OCI-LY1 (cell line): ENCODE measurements around the gene ADAM12.

Experiments
- H2AFZ ChIP-seq: fragments of 200-600 bp; sonication (generic), shearing (Covaris generic); 2 replicates; pipeline ENCODE4 v1.6.0; 2014; ENCODE audit warnings: antibody characterized with exemption, mild to moderate bottlenecking, low read length
- H3F3A ChIP-seq: fragments of 200-600 bp; sonication (generic), shearing (Covaris generic); 2 replicates; pipeline ENCODE4 v1.6.0; 2014; ENCODE audit warnings: mild to moderate bottlenecking, antibody characterized with exemption, low read length, moderate library complexity; ENCODE audit not compliant: insufficient read depth
- H3K27ac ChIP-seq: fragments of 200-600 bp; sonication (generic); 2 replicates; pipeline ENCODE4 v1.5.1; 2014; ENCODE audit warnings: low read length, mixed run types, mild to moderate bottlenecking, low read depth; ENCODE audit not compliant: poor library complexity, severe bottlenecking
- H3K27me3 ChIP-seq: fragments of 200-600 bp; sonication (generic); 2 replicates; pipeline ENCODE4 v1.6.0; 2014; ENCODE audit warnings: antibody characterized with exemption, mild to moderate bottlenecking, low read length, moderate library complexity; ENCODE audit not compliant: insufficient read depth
- H3K36me3 ChIP-seq: fragments of 200-600 bp; sonication (generic); 2 replicates; pipeline ENCODE4 v1.6.1; 2014; ENCODE audit warnings: mild to moderate bottlenecking, antibody characterized with exemption, low read length, moderate library complexity, mixed read lengths; ENCODE audit not compliant: insufficient read depth
- H3K4me1 ChIP-seq: fragments of 200-600 bp; sonication (generic); 2 replicates; pipeline ENCODE4 v1.5.1; 2014; ENCODE audit warnings: mild to moderate bottlenecking, low read length, moderate library complexity; ENCODE audit not compliant: insufficient read depth, severe bottlenecking
- H3K4me2 ChIP-seq: fragments of 200-600 bp; sonication (generic), shearing (Covaris generic); 2 replicates; pipeline ENCODE4 v1.6.1; 2014; ENCODE audit warnings: low read length
- H3K4me3 ChIP-seq: fragments of 200-600 bp; sonication (generic); 2 replicates; pipeline ENCODE4 v1.5.1; 2014; ENCODE audit warnings: low read length, low read depth, mild to moderate bottlenecking, mixed read lengths; ENCODE audit not compliant: poor library complexity, severe bottlenecking
- H3K79me2 ChIP-seq: fragments of 200-600 bp; shearing (Covaris generic); 2 replicates; pipeline ENCODE4 v1.6.1; 2016; ENCODE audit warnings: mixed run types, low read length, mixed read lengths; ENCODE audit not compliant: insufficient read depth
- H3K9ac ChIP-seq: fragments of 200-600 bp; sonication (generic), shearing (Covaris generic); 2 replicates; pipeline ENCODE4 v1.6.1; 2014; ENCODE audit warnings: mild to moderate bottlenecking, low read length, mixed read lengths
- H3K9me2 ChIP-seq: fragments of 200-600 bp; sonication (generic), shearing (Covaris generic); 2 replicates; pipeline ENCODE4 v1.6.1; 2014; ENCODE audit warnings: low read depth, mild to moderate bottlenecking, low read length, mixed read lengths
- H3K9me3 ChIP-seq: fragments of 200-600 bp; shearing (Covaris generic); 2 replicates; pipeline ENCODE4 v1.6.1; 2014; ENCODE audit warnings: low read length, mixed read lengths
- H4K20me1 ChIP-seq: fragments of 200-600 bp; sonication (generic), shearing (Covaris generic); 2 replicates; pipeline ENCODE4 v1.6.0; 2016; ENCODE audit warnings: mild to moderate bottlenecking, low read length; ENCODE audit not compliant: insufficient read depth
- EZH2 ChIP-seq: fragments of 200-600 bp; sonication (generic), shearing (Covaris generic); IDR thresholded peaks from 2 replicates; pipeline ENCODE4 v1.8.0; 2017; ENCODE audit warnings: borderline replicate concordance, mixed run types, mild to moderate bottlenecking, antibody characterized with exemption, low read length, moderate library complexity, mixed read lengths
- TF ChIP-seq, protein P1 (sequence below): fragments of 200-600 bp; sonication (generic), shearing (Covaris generic); IDR thresholded peaks from 2 replicates; pipeline ENCODE4 v1.5.1; 2017; ENCODE audit warnings: mild to moderate bottlenecking, antibody characterized with exemption, low read length, moderate library complexity, mixed read lengths

Gene ADAM12

DNA sequence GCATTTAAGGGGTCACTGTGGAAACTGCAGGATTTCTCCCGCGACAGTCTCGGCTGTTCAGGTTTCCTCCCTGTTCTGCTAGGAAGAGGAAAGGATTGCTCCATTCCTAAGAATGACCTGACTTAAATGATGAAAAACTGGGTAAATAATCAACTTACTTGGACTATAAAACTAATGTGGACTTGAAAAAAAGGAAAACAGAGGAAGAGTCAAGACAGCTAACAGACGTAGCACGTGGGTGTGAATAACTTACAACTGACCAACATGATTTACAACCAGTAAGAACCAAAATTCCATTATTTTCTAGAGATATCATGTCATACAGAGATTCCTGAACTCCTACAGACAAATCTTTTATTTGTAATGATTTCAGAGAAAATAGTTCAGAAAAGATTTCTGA is 93.8 kb downstream of the ADAM12 start:
- no peak overlapping the region for H3K4me2 ChIP-seq
- no peak overlapping the region for H3K27ac ChIP-seq
- no peaks in the 10 kb centered on the region for H3K9me2 ChIP-seq
- no peaks in the 10 kb centered on the region for H3K36me3 ChIP-seq
- no peaks in the 10 kb centered on the region for H3K79me2 ChIP-seq
- no peaks in the 10 kb centered on the region for H3F3A ChIP-seq
- H3K9ac ChIP-seq: no peak overlapping the region
- H3K4me3 ChIP-seq: no peak overlapping the region
- no peaks in the 10 kb centered on the region for H3K27me3 ChIP-seq
- H3K4me1 ChIP-seq: no peaks in the 10 kb centered on the region
- TF ChIP-seq EZH2: no peak
- TF ChIP-seq, protein P1, sequence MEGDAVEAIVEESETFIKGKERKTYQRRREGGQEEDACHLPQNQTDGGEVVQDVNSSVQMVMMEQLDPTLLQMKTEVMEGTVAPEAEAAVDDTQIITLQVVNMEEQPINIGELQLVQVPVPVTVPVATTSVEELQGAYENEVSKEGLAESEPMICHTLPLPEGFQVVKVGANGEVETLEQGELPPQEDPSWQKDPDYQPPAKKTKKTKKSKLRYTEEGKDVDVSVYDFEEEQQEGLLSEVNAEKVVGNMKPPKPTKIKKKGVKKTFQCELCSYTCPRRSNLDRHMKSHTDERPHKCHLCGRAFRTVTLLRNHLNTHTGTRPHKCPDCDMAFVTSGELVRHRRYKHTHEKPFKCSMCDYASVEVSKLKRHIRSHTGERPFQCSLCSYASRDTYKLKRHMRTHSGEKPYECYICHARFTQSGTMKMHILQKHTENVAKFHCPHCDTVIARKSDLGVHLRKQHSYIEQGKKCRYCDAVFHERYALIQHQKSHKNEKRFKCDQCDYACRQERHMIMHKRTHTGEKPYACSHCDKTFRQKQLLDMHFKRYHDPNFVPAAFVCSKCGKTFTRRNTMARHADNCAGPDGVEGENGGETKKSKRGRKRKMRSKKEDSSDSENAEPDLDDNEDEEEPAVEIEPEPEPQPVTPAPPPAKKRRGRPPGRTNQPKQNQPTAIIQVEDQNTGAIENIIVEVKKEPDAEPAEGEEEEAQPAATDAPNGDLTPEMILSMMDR: no peak
- H4K20me1 ChIP-seq: no peaks in the 10 kb centered on the region
- H2AFZ ChIP-seq: no peak overlapping the region
- H3K9me3 ChIP-seq: no peaks in the 10 kb centered on the region

DNA sequence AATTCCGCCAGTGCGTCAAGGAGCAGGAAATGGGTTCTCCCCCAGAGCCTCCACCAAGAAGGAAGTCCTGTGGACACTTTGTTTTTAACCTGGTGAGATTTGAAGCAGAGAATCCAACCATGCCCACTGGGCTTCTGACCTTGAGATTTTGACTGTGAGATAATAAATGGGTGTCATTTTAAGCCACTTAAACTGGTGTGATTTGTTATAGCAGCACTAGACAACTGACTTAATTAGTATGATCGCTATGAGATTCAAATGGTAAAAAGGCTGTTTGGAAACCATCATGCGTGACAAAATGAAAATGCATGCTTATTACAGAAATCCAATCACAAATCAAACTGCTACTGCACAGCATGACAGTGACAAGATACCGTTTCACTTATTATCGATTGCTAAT is 98.0 kb downstream of the ADAM12 start:
- Histone ChIP-seq H3K4me2 (no peak overlapping the region), H2AFZ (no peak overlapping the region), H3K4me1 (no peaks in the 10 kb centered on the region), H3K27me3 (no peaks in the 10 kb centered on the region), H3K36me3 (no peaks in the 10 kb centered on the region), H3K9me2 (no peaks in the 10 kb centered on the region), H3K9ac (no peak overlapping the region), H3K79me2 (no peaks in the 10 kb centered on the region), H3K4me3 (no peak overlapping the region), H3K9me3 (no peaks in the 10 kb centered on the region), H3F3A (no peaks in the 10 kb centered on the region), H3K27ac (no peak overlapping the region), H4K20me1 (no peaks in the 10 kb centered on the region)
- no peak for TF ChIP-seq EZH2
- TF ChIP-seq, protein P1: no peak

DNA sequence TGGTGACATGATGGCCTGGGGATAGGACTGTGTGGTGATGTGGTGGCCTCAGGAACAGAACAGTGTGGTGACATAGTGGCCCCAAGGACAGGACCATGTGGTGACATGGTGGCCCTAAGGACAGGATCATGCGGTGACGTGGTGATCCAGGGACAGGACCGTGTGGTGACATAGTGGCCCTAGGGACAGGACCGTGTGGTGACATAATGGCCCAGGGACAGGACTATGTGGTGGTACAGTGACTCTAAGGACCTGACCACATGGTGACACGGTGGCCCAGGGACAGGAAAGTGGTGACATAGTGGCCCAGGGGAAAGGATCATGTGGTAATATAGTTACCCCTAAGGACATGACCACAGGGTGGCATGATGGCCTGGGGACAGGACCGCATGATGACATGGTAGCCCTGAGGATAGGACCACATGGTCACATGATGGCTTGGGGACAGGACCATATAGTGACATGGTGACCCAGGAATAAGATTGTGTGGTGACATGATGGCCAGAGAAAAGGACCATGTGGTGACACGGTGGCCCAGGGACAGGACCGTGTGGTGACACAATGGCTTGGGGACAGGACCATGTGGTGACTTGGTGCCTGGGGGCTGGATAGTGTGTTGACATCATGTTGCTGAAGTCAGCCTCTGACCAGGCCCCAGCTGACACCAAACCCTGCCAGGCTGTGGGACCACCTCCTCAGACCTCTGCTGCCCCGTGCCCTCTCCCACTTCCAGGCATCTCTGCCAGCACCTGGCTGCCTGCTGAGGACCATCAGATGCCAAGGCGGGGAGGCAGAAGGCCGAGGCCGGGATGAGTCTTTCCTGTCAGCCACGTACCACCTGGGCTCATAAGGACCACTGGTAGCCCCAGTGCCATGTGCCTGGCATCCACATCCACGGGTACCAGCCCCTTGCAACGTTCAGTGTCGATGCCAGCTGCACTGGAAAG is 99.5 kb downstream of the ADAM12 start:
- no peak overlapping the region for H3K4me3 ChIP-seq
- no peak overlapping the region for H3K4me2 ChIP-seq
- H2AFZ ChIP-seq: no peak overlapping the region
- H3K79me2 ChIP-seq: no peaks in the 10 kb centered on the region
- no peaks in the 10 kb centered on the region for H3F3A ChIP-seq
- H3K9ac ChIP-seq: no peak overlapping the region
- H3K27ac ChIP-seq: no peak overlapping the region
- H4K20me1 ChIP-seq: no peaks in the 10 kb centered on the region
- no peaks in the 10 kb centered on the region for H3K36me3 ChIP-seq
- no peaks in the 10 kb centered on the region for H3K27me3 ChIP-seq
- no peaks in the 10 kb centered on the region for H3K9me2 ChIP-seq
- TF ChIP-seq EZH2: no peak
- TF ChIP-seq, protein P1: no peak
- no peaks in the 10 kb centered on the region for H3K4me1 ChIP-seq
- no peaks in the 10 kb centered on the region for H3K9me3 ChIP-seq
